HG02852 (cell line): ENCODE results near the gene KIAA0040.

Source experiments
- ATAC-seq: cut with Tn5 transposase; IDR thresholded peaks from one replicate; pipeline ENCODE4 v1.9.1; 2021; ENCODE audit warnings: mild to moderate bottlenecking, moderate library complexity; ENCODE audit not compliant: unreplicated experiment

Gene KIAA0040

GRCh38 chr1:175192630-175193526 lies at the start of gene KIAA0040:
TSS of gene KIAA0040 (minus strand) at chr1:175192776. CDS start at chr1:175161013, 31,763 bp downstream.
- ATAC-seq, result peak; percentile 45

GRCh38 chr1:175237389-175237788 lies 44.8 kb upstream of the KIAA0040 start:
- peak; percentile 72 for ATAC-seq

GRCh38 chr1:175234639-175235038 lies 42.1 kb upstream of the KIAA0040 start:
- no peak for ATAC-seq

- no peak for ATAC-seq
These were observed 39.8 kb upstream of the KIAA0040 start for GRCh38 chr1:175232335-175232734.

GRCh38 chr1:175225805-175226129 lies 33.2 kb upstream of the KIAA0040 start:
- ATAC-seq, result peak; percentile 30

GRCh38 chr1:175222296-175222938 lies 29.8 kb upstream of the KIAA0040 start:
- ATAC-seq, result no peak

- no peak for ATAC-seq
These were observed 29.1 kb upstream of the KIAA0040 start for GRCh38 chr1:175221557-175222175.

- no peak for ATAC-seq
These were observed 28.4 kb upstream of the KIAA0040 start for GRCh38 chr1:175220853-175221556.

- ATAC-seq, result no peak
These were observed 27.2 kb upstream of the KIAA0040 start for GRCh38 chr1:175219774-175220173.

GRCh38 chr1:175218786-175219434 lies 26.3 kb upstream of the KIAA0040 start:
- no peak for ATAC-seq

- ATAC-seq, result no peak
These were observed 25.4 kb upstream of the KIAA0040 start for GRCh38 chr1:175217721-175218531.

- ATAC-seq, result no peak
These were observed 23.9 kb upstream of the KIAA0040 start for GRCh38 chr1:175216444-175216843.

- no peak for ATAC-seq
These were observed 19.1 kb upstream of the KIAA0040 start for GRCh38 chr1:175211656-175212055.

GRCh38 chr1:175210744-175211143 lies 18.2 kb upstream of the KIAA0040 start:
- no peak for ATAC-seq

GRCh38 chr1:175209493-175209921 lies 16.9 kb upstream of the KIAA0040 start:
- peak; percentile 67 for ATAC-seq

GRCh38 chr1:175208773-175209492 lies 16.4 kb upstream of the KIAA0040 start:
- peak; percentile 71 for ATAC-seq

GRCh38 chr1:175207971-175208370 lies 15.4 kb upstream of the KIAA0040 start:
- ATAC-seq, result no peak

- no peak for ATAC-seq
These were observed 14.1 kb upstream of the KIAA0040 start for GRCh38 chr1:175206687-175207086.

- peak; percentile 87 for ATAC-seq
These were observed 11.8 kb upstream of the KIAA0040 start for GRCh38 chr1:175204330-175204729.
